Measurements from ENCODE around the gene MICAL3. TPM values are rescaled to one million over a fixed set of nuclear protein-coding genes. Genes with fewer than 3 reads are reported as not detected.

MICAL3 gene
- total and polyA plus RNA-seq, 2 donors from 2014 or later = 5.0 to 99.4 TPM

DNA sequence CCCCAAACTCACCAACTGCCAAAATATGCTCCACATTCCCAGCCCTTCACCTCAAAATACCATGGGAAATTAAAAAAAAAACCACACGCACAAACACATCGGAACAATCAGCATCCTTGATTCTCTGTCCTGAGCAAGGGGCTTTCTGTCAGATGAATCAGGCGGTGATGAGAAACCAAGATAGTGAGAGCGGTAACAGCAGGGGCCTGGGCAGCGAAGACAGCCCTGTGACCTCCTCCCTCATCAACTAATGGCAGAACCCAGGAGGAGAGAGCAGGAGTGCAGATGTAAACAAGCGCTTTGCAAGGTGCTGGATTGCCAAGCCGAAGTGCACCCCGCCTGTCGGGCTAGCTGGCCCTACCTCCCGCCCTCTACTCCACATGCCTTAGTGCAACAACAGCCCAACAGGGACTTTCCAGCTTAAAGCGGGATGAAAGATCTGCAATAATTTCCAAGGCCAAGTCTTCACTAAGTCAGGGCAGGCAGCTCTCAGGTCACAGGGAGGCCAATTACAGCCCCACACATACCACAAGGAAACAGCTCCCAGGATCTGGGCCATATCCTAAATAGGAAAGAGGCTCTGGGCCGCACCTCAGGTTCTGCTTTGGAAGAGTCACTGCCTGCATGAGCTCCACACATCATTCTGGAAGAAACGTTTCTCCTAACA lies 177.9 kb downstream of the MICAL3 start:
- H3K27me3 ChIP-seq (ENCODE audit: control insufficient read depth, insufficient read depth, low read length) = no peaks in the 10 kb centered on the region
- H3K36me3 ChIP-seq (ENCODE audit: control insufficient read depth in 2 of 3, insufficient read depth in 3 of 3, low read length in 3 of 3) = peaks cover 0 to 6% (median 0%) of the 10 kb centered on the region in 3 donors
- H3K27ac ChIP-seq (ENCODE audit: low read depth in 2 of 2, low read length in 2 of 2) = peak overlapping the region in 1 of 2 donors; percentile 16
- DNase-seq (no peak), FAIRE-seq (no peak)
- no peaks in the 10 kb centered on the region for H3K9me3 ChIP-seq (ENCODE audit: control insufficient read depth in 2 of 3, insufficient read depth in 1 of 3, low read length in 3 of 3)
- TF ChIP-seq, protein P1, sequence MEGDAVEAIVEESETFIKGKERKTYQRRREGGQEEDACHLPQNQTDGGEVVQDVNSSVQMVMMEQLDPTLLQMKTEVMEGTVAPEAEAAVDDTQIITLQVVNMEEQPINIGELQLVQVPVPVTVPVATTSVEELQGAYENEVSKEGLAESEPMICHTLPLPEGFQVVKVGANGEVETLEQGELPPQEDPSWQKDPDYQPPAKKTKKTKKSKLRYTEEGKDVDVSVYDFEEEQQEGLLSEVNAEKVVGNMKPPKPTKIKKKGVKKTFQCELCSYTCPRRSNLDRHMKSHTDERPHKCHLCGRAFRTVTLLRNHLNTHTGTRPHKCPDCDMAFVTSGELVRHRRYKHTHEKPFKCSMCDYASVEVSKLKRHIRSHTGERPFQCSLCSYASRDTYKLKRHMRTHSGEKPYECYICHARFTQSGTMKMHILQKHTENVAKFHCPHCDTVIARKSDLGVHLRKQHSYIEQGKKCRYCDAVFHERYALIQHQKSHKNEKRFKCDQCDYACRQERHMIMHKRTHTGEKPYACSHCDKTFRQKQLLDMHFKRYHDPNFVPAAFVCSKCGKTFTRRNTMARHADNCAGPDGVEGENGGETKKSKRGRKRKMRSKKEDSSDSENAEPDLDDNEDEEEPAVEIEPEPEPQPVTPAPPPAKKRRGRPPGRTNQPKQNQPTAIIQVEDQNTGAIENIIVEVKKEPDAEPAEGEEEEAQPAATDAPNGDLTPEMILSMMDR (IDR thresholded peaks at IDR 0.05; ENCODE audit: borderline replicate concordance, extremely low read depth, insufficient read depth) = no peak
- peak overlapping the region in 1 of 3 donors; percentile 24 for H3K9ac ChIP-seq (ENCODE audit: low read length in 3 of 3)
- intact Hi-C loops (cut with DNase I) = no loop called here
- H3K4me1 ChIP-seq (ENCODE audit: control insufficient read depth in 2 of 3, insufficient read depth in 2 of 3, low read depth in 1 of 3, low read length in 3 of 3) = peaks cover 0 to 12% (median under 1%) of the 10 kb centered on the region in 3 donors
- no peak overlapping the region for H3K4me3 ChIP-seq (ENCODE audit: low read length in 3 of 3)

DNA sequence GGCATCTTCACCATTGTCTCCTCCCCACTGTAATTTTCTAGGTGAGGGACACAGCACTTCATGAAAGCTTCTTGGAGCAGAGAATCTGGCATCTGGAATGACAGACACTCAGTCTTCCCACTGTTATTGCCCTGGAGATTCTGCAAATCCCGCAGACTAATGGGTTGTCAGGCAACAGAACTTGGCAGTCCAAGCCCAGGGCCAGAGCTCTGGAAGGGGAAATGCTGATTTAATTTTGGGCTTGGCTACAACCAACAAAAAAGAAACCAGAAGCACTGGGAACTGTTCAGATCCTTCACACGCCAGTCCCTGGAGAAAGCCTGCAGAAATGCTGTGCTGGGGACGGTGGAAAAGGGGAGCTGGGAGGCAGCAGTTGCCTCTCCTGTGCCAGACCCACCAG lies 178.6 kb downstream of the MICAL3 start:
- no peak overlapping the region for H3K4me3 ChIP-seq (ENCODE audit: low read length in 3 of 3)
- TF ChIP-seq, protein P1 (IDR thresholded peaks at IDR 0.05; ENCODE audit: borderline replicate concordance, extremely low read depth, insufficient read depth) = no peak
- H3K4me1 ChIP-seq (ENCODE audit: control insufficient read depth in 2 of 3, insufficient read depth in 2 of 3, low read depth in 1 of 3, low read length in 3 of 3) = peaks cover 0 to 12% (median 0%) of the 10 kb centered on the region in 3 donors
- intact Hi-C loops (cut with DNase I) = no loop called here
- no peaks in the 10 kb centered on the region for H3K27me3 ChIP-seq (ENCODE audit: control insufficient read depth, insufficient read depth, low read length)
- no peaks in the 10 kb centered on the region for H3K9me3 ChIP-seq (ENCODE audit: control insufficient read depth in 2 of 3, insufficient read depth in 1 of 3, low read length in 3 of 3)
- DNase-seq (no peak), FAIRE-seq (no peak)
- peak overlapping the region in 1 of 2 donors; percentile 16 for H3K27ac ChIP-seq (ENCODE audit: low read depth in 2 of 2, low read length in 2 of 2)
- H3K36me3 ChIP-seq (ENCODE audit: control insufficient read depth in 2 of 3, insufficient read depth in 3 of 3, low read length in 3 of 3) = peaks cover 0 to 6% (median 0%) of the 10 kb centered on the region in 3 donors
- H3K9ac ChIP-seq (ENCODE audit: low read length in 3 of 3) = no peak overlapping the region

DNA sequence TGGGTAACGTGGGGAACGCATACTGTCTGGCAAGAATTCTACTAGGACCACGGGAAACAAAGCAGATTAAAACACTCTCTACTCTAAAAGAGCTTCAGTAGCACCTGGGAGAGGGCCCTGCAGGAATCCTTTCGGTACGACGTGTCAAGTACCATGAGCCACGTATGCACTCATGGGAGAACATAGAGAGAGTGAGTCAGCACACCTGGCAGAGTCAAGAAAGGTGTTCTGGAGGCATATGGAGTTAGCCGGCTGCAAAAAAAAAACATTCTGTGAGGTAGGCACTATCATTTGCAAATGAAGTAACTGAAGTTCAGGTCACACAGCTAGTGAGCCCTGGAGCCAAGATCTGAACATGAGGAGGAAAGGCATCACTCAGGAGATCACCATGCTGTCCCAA lies 179.0 kb downstream of the MICAL3 start:
- Histone ChIP-seq H3K4me1 (ENCODE audit: control insufficient read depth in 2 of 3, insufficient read depth in 2 of 3, low read depth in 1 of 3, low read length in 3 of 3) (peaks cover 0 to 17% (median 3%) of the 10 kb centered on the region in 3 donors), H3K27ac (ENCODE audit: low read depth in 2 of 2, low read length in 2 of 2) (no peak overlapping the region), H3K9ac (ENCODE audit: low read length in 3 of 3) (no peak overlapping the region), H3K36me3 (ENCODE audit: control insufficient read depth in 2 of 3, insufficient read depth in 3 of 3, low read length in 3 of 3) (peaks cover 0 to 10% (median 0%) of the 10 kb centered on the region in 3 donors), H3K9me3 (ENCODE audit: control insufficient read depth in 2 of 3, insufficient read depth in 1 of 3, low read length in 3 of 3) (no peaks in the 10 kb centered on the region), H3K27me3 (ENCODE audit: control insufficient read depth, insufficient read depth, low read length) (no peaks in the 10 kb centered on the region), H3K4me3 (ENCODE audit: low read length in 3 of 3) (no peak overlapping the region)
- TF ChIP-seq, protein P1 (IDR thresholded peaks at IDR 0.05; ENCODE audit: borderline replicate concordance, extremely low read depth, insufficient read depth) = no peak
- FAIRE-seq = no peak
- no peak for DNase-seq
- intact Hi-C loops (cut with DNase I) = no loop called here
